Large intestine (tissue), 3 donors: Measurements from ENCODE around the gene SLC6A3. TPM values are rescaled to one million over a fixed set of nuclear protein-coding genes. Genes with fewer than 3 reads are reported as not detected.
A peak's percentile ranks its signal among the peaks of the same experiment; 100 is the strongest.
"Not testable (repeated sequence)": the region's sequence is repeated elsewhere in the genome, so short reads cannot be mapped to it uniquely, and the experiment has no call there.

Experiments used
- DNase-seq, 2 donors: peaks; one replicate each; pipeline versions ENCODE4 v3.0.0 to v3.0.0-alpha.2; 2013
- H3K27ac ChIP-seq: one replicate; pipeline ENCODE4 v1.5.1; 2013; ENCODE audit warnings: low read length
- H3K27me3 ChIP-seq: 2 replicates; pipeline ENCODE4 v1.6.1; 2013; ENCODE audit warnings: low read length; ENCODE audit not compliant: control insufficient read depth, insufficient read depth
- H3K36me3 ChIP-seq: 2 replicates; pipeline ENCODE4 v1.6.1; 2013; ENCODE audit warnings: low read length; ENCODE audit not compliant: control insufficient read depth, insufficient read depth
- H3K4me1 ChIP-seq: one replicate; pipeline ENCODE4 v1.6.1; 2013; ENCODE audit warnings: low read length; ENCODE audit not compliant: control insufficient read depth, insufficient read depth
- H3K4me3 ChIP-seq: one replicate; pipeline ENCODE4 v1.5.1; 2013; ENCODE audit warnings: low read length
- H3K9me3 ChIP-seq: one replicate; pipeline ENCODE4 v1.6.1; 2013; ENCODE audit warnings: mild to moderate bottlenecking, low read depth, low read length, moderate library complexity; ENCODE audit not compliant: control insufficient read depth
- WGBS: methylation state at CpG from one replicate; pipeline ENCODE4 v1.1.5; 2013; ENCODE audit warnings: low lambda C conversion rate; ENCODE audit not compliant: insufficient coverage; 5-methylcytosine and 5-hydroxymethylcytosine counted together
- polyA plus RNA-seq: library from polyadenylated mRNA; unstranded; fragments of 120-200 nt; gene quantifications from one replicate; pipeline ENCODE4 v1.2.1, GENCODE V29; 2013

The SLC6A3 gene
- polyA plus RNA-seq, 1 donor: 0.13 TPM

- Histone ChIP-seq H3K36me3 (peaks cover 15% of the 10 kb centered on the region), H3K27me3 (no peaks in the 10 kb centered on the region), H3K27ac (no peak overlapping the region), H3K4me1 (no peaks in the 10 kb centered on the region), H3K9me3 (no peaks in the 10 kb centered on the region), H3K4me3 (no peak overlapping the region)
- no peak for DNase-seq
- WGBS: 94% methylated on average over 3 of the region's 13 CpGs
Observed at GRCh38 chr5:1478271-1479035, 33.2 kb upstream of the SLC6A3 start.

- Histone ChIP-seq H3K4me1 (no peaks in the 10 kb centered on the region), H3K36me3 (peaks cover 13% of the 10 kb centered on the region), H3K4me3 (no peak overlapping the region), H3K27me3 (no peaks in the 10 kb centered on the region), H3K9me3 (no peaks in the 10 kb centered on the region), H3K27ac (no peak overlapping the region)
- no CpG with 5 or more reads among the region's 16 CpGs for WGBS
- DNase-seq: peak; percentile 8 to 19
Observed at GRCh38 chr5:1477341-1477740, 32.1 kb upstream of the SLC6A3 start.

- no CpG with 5 or more reads among the region's 11 CpGs for WGBS
- Histone ChIP-seq H3K36me3 (peaks cover 13% of the 10 kb centered on the region), H3K27me3 (no peaks in the 10 kb centered on the region), H3K27ac (no peak overlapping the region), H3K4me3 (no peak overlapping the region), H3K4me1 (no peaks in the 10 kb centered on the region), H3K9me3 (no peaks in the 10 kb centered on the region)
- no peak for DNase-seq
Observed at GRCh38 chr5:1476967-1477310, 31.7 kb upstream of the SLC6A3 start.

GRCh38 chr5:1476181-1476966 lies 31.1 kb upstream of the SLC6A3 start:
- no peaks in the 10 kb centered on the region for H3K4me1 ChIP-seq
- no peak for DNase-seq
- no peak overlapping the region for H3K4me3 ChIP-seq
- peaks cover 13% of the 10 kb centered on the region for H3K36me3 ChIP-seq
- WGBS: 80% methylated on average over 1 of the region's 28 CpGs
- no peak overlapping the region for H3K27ac ChIP-seq
- no peaks in the 10 kb centered on the region for H3K27me3 ChIP-seq
- no peaks in the 10 kb centered on the region for H3K9me3 ChIP-seq

GRCh38 chr5:1475544-1475900 lies 30.3 kb upstream of the SLC6A3 start:
- H3K36me3 ChIP-seq: peaks cover 13% of the 10 kb centered on the region
- not testable (repeated sequence) for DNase-seq, H3K9me3 ChIP-seq, H3K27me3 ChIP-seq, H3K4me1 ChIP-seq, H3K4me3 ChIP-seq, H3K27ac ChIP-seq
- WGBS: no CpG with 5 or more reads among the region's 17 CpGs

- H3K4me3 ChIP-seq: no peak overlapping the region
- DNase-seq: no peak
- no peak overlapping the region for H3K27ac ChIP-seq
- no peaks in the 10 kb centered on the region for H3K9me3 ChIP-seq
- 91% methylated on average over 5 of the region's 24 CpGs for WGBS
- peaks cover 13% of the 10 kb centered on the region for H3K36me3 ChIP-seq
- H3K4me1 ChIP-seq: no peaks in the 10 kb centered on the region
- no peaks in the 10 kb centered on the region for H3K27me3 ChIP-seq
Observed at GRCh38 chr5:1474866-1475543, 29.8 kb upstream of the SLC6A3 start.

- no CpG with 5 or more reads among the region's 21 CpGs for WGBS
Observed at GRCh38 chr5:1474183-1474839, 29.1 kb upstream of the SLC6A3 start.

GRCh38 chr5:1473746-1474145 lies 28.5 kb upstream of the SLC6A3 start:
- H3K9me3 ChIP-seq: no peaks in the 10 kb centered on the region
- H3K36me3 ChIP-seq: peaks cover 11% of the 10 kb centered on the region
- H3K4me1 ChIP-seq: no peaks in the 10 kb centered on the region
- no peak overlapping the region for H3K27ac ChIP-seq
- DNase-seq: no peak
- WGBS: no CpG with 5 or more reads among the region's 12 CpGs
- no peaks in the 10 kb centered on the region for H3K27me3 ChIP-seq
- no peak overlapping the region for H3K4me3 ChIP-seq

More at GRCh38 chr5:1474183-1474839, 29.1 kb upstream of the SLC6A3 start:
- peaks cover 13% of the 10 kb centered on the region for H3K36me3 ChIP-seq
- DNase-seq: no peak
- H3K9me3 ChIP-seq: no peaks in the 10 kb centered on the region
- no peak overlapping the region for H3K27ac ChIP-seq
- H3K4me3 ChIP-seq: no peak overlapping the region
- H3K4me1 ChIP-seq: no peaks in the 10 kb centered on the region
- H3K27me3 ChIP-seq: no peaks in the 10 kb centered on the region

GRCh38 chr5:1472964-1473628 lies 27.9 kb upstream of the SLC6A3 start:
- no peak for DNase-seq
- Histone ChIP-seq H3K27ac (no peak overlapping the region), H3K4me1 (no peaks in the 10 kb centered on the region), H3K4me3 (no peak overlapping the region), H3K9me3 (no peaks in the 10 kb centered on the region), H3K36me3 (peaks cover 9% of the 10 kb centered on the region), H3K27me3 (no peaks in the 10 kb centered on the region)
- WGBS: no CpG with 5 or more reads among the region's 23 CpGs
